GM23338 (cell line): ENCODE measurements around the gene NTRK1. TPM values are rescaled to one million over a fixed set of nuclear protein-coding genes. Genes with fewer than 3 reads are reported as not detected.

ENCODE experiments used
- ATAC-seq: fragments of 200-7000 bp; cut with Tn5 transposase; 3 replicates; pipeline ENCODE4 v1.9.1; 2020
- DNase-seq: peaks from one replicate; pipeline ENCODE4 v3.0.0-alpha.2; 2015; ENCODE audit warnings: low spot score
- H2AFZ ChIP-seq: fragments of 200-600 bp; sonication (generic); 2 replicates; pipeline ENCODE4 v1.8.0; 2016; ENCODE audit warnings: antibody characterized with exemption, mild to moderate bottlenecking, moderate library complexity
- H3F3A ChIP-seq: fragments of 200-600 bp; sonication (generic); replicated peaks from 2 replicates; pipeline ENCODE4 v1.8.0; 2017; ENCODE audit warnings: antibody characterized with exemption, mixed run types, low read depth
- H3K27ac ChIP-seq: fragments of 200-600 bp; sonication (generic); 2 replicates; pipeline ENCODE4 v1.6.1; 2016; ENCODE audit warnings: low read depth
- H3K27me3 ChIP-seq: fragments of 200-600 bp; sonication (generic); 2 replicates; pipeline ENCODE4 v1.8.0; 2016; ENCODE audit warnings: mild to moderate bottlenecking, mixed run types, moderate library complexity; ENCODE audit not compliant: insufficient read depth
- H3K36me3 ChIP-seq: fragments of 200-600 bp; sonication (generic); 2 replicates; pipeline ENCODE4 v1.8.0; 2016; ENCODE audit warnings: mild to moderate bottlenecking; ENCODE audit not compliant: insufficient read depth
- H3K4me1 ChIP-seq: fragments of 200-600 bp; sonication (generic); 2 replicates; pipeline ENCODE4 v1.8.0; 2016; ENCODE audit warnings: mild to moderate bottlenecking, moderate library complexity; ENCODE audit not compliant: insufficient read depth
- H3K4me2 ChIP-seq: fragments of 200-600 bp; sonication (generic); 2 replicates; pipeline ENCODE4 v1.7.1; 2017; ENCODE audit warnings: mixed run types
- H3K4me3 ChIP-seq: fragments of 200-600 bp; sonication (generic); 2 replicates; pipeline ENCODE4 v1.6.1; 2016; ENCODE audit warnings: mixed run types
- H3K79me2 ChIP-seq: fragments of 200-600 bp; sonication (generic); replicated peaks from 2 replicates; pipeline ENCODE4 v1.8.0; 2017; ENCODE audit warnings: mild to moderate bottlenecking; ENCODE audit not compliant: insufficient read depth
- H3K9me2 ChIP-seq: fragments of 200-600 bp; sonication (generic); 2 replicates; pipeline ENCODE4 v1.8.0; 2017; ENCODE audit not compliant: insufficient read depth
- H4K20me1 ChIP-seq: fragments of 200-600 bp; sonication (generic); replicated peaks from 2 replicates; pipeline ENCODE4 v1.8.0; 2017; ENCODE audit warnings: mild to moderate bottlenecking; ENCODE audit not compliant: insufficient read depth
- H3K27ac Mint-ChIP-seq: 2 replicates; pipeline ENCODE4 v1.8.0; 2020; ENCODE audit warnings: inconsistent platforms, mild to moderate bottlenecking, moderate library complexity, mixed read lengths
- H3K27me3 Mint-ChIP-seq: 3 replicates; pipeline ENCODE4 v1.8.0; 2022; ENCODE audit warnings: low read depth, mild to moderate bottlenecking, moderate library complexity, mixed read lengths, inconsistent platforms; ENCODE audit not compliant: insufficient read depth, poor library complexity
- H3K36me3 Mint-ChIP-seq: 3 replicates; pipeline ENCODE4 v1.8.0; 2021; ENCODE audit warnings: low read depth, mild to moderate bottlenecking, inconsistent platforms, moderate library complexity, mixed read lengths
- H3K4me1 Mint-ChIP-seq: 3 replicates; pipeline ENCODE4 v1.8.0; 2020; ENCODE audit warnings: mild to moderate bottlenecking, inconsistent platforms, mixed read lengths
- H3K4me3 Mint-ChIP-seq: 3 replicates; pipeline ENCODE4 v1.8.0; 2021; ENCODE audit warnings: moderate library complexity, mild to moderate bottlenecking, inconsistent platforms, mixed read lengths
- H3K9me3 Mint-ChIP-seq: 3 replicates; pipeline ENCODE4 v1.8.0; 2020; ENCODE audit warnings: moderate library complexity, mild to moderate bottlenecking, inconsistent platforms, mixed read lengths
- CREB1 ChIP-seq: fragments of 250-450 bp; sonication (Bioruptor Pico); IDR thresholded peaks from 2 replicates; pipeline ENCODE4 v1.5.0; 2020; ENCODE audit warnings: low read depth, mild to moderate bottlenecking, moderate library complexity
- CTCF ChIP-seq, 2 experiments: fragments of 200-600 bp in 1 of 2; sonication (generic) in 1 of 2; conservative IDR thresholded peaks; 2 replicates each; pipeline versions ENCODE4 v1.5.1 to v1.6.1; 2016 to 2017; ENCODE audit warnings: antibody characterized with exemption in 2 of 2, low read depth in 2 of 2, mild to moderate bottlenecking in 2 of 2, moderate library complexity in 1 of 2
- ETS1 ChIP-seq: IDR thresholded peaks from 2 replicates; pipeline ENCODE4 v1.6.1; 2016; ENCODE audit warnings: antibody characterized with exemption
- EZH2 ChIP-seq: fragments of 200-600 bp; sonication (generic); IDR thresholded peaks from one replicate; pipeline ENCODE4 v1.8.0; 2017; ENCODE audit warnings: antibody characterized with exemption, mild to moderate bottlenecking, low read depth; ENCODE audit not compliant: unreplicated experiment
- EZH2phosphoT487 ChIP-seq: fragments of 200-600 bp; sonication (generic); IDR thresholded peaks from one replicate; pipeline ENCODE4 v1.8.1; 2018; ENCODE audit warnings: antibody characterized with exemption; ENCODE audit not compliant: unreplicated experiment
- JUNB ChIP-seq: IDR thresholded peaks from one replicate; pipeline ENCODE4 v1.6.1; 2016; ENCODE audit warnings: antibody characterized with exemption; ENCODE audit not compliant: unreplicated experiment
- NANOG ChIP-seq: IDR thresholded peaks from 2 replicates; pipeline ENCODE4 v1.6.1; 2016; ENCODE audit warnings: antibody characterized with exemption, borderline replicate concordance
- POLR2AphosphoS5 ChIP-seq: IDR thresholded peaks from 2 replicates; pipeline ENCODE4 v1.6.1; 2016; ENCODE audit warnings: antibody characterized with exemption, low read depth
- STAT1 ChIP-seq: IDR thresholded peaks from one replicate; pipeline ENCODE4 v1.6.1; 2016; ENCODE audit warnings: antibody characterized with exemption; ENCODE audit not compliant: unreplicated experiment
- ZNF114 ChIP-seq: fragments of 250-450 bp; sonication (Bioruptor Pico); IDR thresholded peaks from 2 replicates; pipeline ENCODE4 v1.5.0; 2020; ENCODE audit warnings: mild to moderate bottlenecking, moderate library complexity
- ZNF331 ChIP-seq: fragments of 250-450 bp; sonication (Bioruptor Pico); IDR thresholded peaks from 2 replicates; pipeline ENCODE4 v1.5.0; 2020; ENCODE audit warnings: low read depth, mild to moderate bottlenecking, moderate library complexity
- ZNF462 ChIP-seq: fragments of 250-450 bp; sonication (Bioruptor Pico); IDR thresholded peaks from 2 replicates; pipeline ENCODE4 v1.5.0; 2020; ENCODE audit warnings: mild to moderate bottlenecking, moderate library complexity
- polyA plus RNA-seq: library from polyadenylated mRNA; unstranded; fragments of >200 nt; fragmentation: Nextera tagmentation; extraction: Ambion mirVana; gene quantifications from 2 replicates; pipeline ENCODE4 v1.2.1, GENCODE V29; 2016
- total RNA-seq: library from RNA; depleted of rRNA; stranded (reverse); fragments of >200 nt; shearing (Covaris generic); gene quantifications from 2 replicates; pipeline ENCODE4 v1.2.3, GENCODE V29; 2014
- TF ChIP-seq, protein P1 (sequence below): IDR thresholded peaks from one replicate; pipeline ENCODE4 v1.6.1; 2018; ENCODE audit warnings: antibody characterized with exemption; ENCODE audit not compliant: unreplicated experiment

The NTRK1 gene
- total and polyA plus RNA-seq, 2 experiments from 2014 or later: 0.42 to 0.45 TPM

- no peaks in the 10 kb centered on the region for H3K9me3 Mint-ChIP-seq
- ATAC-seq (no peak), DNase-seq (no peak)
- peaks cover 39% of the 10 kb centered on the region; the same call in 1 of the 2 replicates for H3K27me3 ChIP-seq
- H3K36me3 Mint-ChIP-seq: no peaks in the 10 kb centered on the region
- no peak overlapping the region for H3K27ac Mint-ChIP-seq
- H3K36me3 ChIP-seq: no peaks in the 10 kb centered on the region
- TF ChIP-seq NANOG (no peak), ETS1 (no peak), EZH2 (no peak), EZH2phosphoT487 (no peak), JUNB (no peak), CREB1 (no peak), POLR2AphosphoS5 (no peak), STAT1 (no peak), CTCF (conservative IDR thresholded peaks at IDR 0.05; ENCODE audit: low read depth in 2 of 2) (no peak), ZNF331 (CRISPR knock-in tag) (no peak), ZNF114 (no peak), ZNF462 (CRISPR knock-in tag) (no peak)
- TF ChIP-seq, protein P1, sequence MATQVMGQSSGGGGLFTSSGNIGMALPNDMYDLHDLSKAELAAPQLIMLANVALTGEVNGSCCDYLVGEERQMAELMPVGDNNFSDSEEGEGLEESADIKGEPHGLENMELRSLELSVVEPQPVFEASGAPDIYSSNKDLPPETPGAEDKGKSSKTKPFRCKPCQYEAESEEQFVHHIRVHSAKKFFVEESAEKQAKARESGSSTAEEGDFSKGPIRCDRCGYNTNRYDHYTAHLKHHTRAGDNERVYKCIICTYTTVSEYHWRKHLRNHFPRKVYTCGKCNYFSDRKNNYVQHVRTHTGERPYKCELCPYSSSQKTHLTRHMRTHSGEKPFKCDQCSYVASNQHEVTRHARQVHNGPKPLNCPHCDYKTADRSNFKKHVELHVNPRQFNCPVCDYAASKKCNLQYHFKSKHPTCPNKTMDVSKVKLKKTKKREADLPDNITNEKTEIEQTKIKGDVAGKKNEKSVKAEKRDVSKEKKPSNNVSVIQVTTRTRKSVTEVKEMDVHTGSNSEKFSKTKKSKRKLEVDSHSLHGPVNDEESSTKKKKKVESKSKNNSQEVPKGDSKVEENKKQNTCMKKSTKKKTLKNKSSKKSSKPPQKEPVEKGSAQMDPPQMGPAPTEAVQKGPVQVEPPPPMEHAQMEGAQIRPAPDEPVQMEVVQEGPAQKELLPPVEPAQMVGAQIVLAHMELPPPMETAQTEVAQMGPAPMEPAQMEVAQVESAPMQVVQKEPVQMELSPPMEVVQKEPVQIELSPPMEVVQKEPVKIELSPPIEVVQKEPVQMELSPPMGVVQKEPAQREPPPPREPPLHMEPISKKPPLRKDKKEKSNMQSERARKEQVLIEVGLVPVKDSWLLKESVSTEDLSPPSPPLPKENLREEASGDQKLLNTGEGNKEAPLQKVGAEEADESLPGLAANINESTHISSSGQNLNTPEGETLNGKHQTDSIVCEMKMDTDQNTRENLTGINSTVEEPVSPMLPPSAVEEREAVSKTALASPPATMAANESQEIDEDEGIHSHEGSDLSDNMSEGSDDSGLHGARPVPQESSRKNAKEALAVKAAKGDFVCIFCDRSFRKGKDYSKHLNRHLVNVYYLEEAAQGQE: no peak
- no peak overlapping the region for H3K4me3 Mint-ChIP-seq
- peaks cover 22% of the 10 kb centered on the region for H3K27me3 Mint-ChIP-seq
- no peak overlapping the region for H3K4me2 ChIP-seq
- H3K27ac ChIP-seq: no peak overlapping the region
- H3K79me2 ChIP-seq: no peaks in the 10 kb centered on the region
- H3K4me1 ChIP-seq: peaks cover 11% of the 10 kb centered on the region
- H3F3A ChIP-seq: no peaks in the 10 kb centered on the region; the same call in 1 of the 2 replicates
- H3K9me2 ChIP-seq: no peaks in the 10 kb centered on the region
- no peak overlapping the region for H2AFZ ChIP-seq
- H3K4me1 Mint-ChIP-seq: peaks cover 16% of the 10 kb centered on the region
- no peak overlapping the region for H3K4me3 ChIP-seq
- H4K20me1 ChIP-seq: no peaks in the 10 kb centered on the region; the same call in 1 of the 2 replicates
Observed at GRCh38 chr1:156912310-156912709, 51.6 kb downstream of the NTRK1 start.
